Chondrocyte (in vitro differentiated cells): ENCODE measurements around the gene GABRG2. TPM values are rescaled to one million over a fixed set of nuclear protein-coding genes. Genes with fewer than 3 reads are reported as not detected.

Source experiments
- DNase-seq: peaks from one replicate; pipeline ENCODE4 v3.0.0; 2021; ENCODE audit warnings: mixed read lengths, low spot score
- H3K27ac Mint-ChIP-seq: one replicate; pipeline ENCODE4 v1.8.0; 2021; ENCODE audit warnings: mild to moderate bottlenecking, moderate library complexity, mixed read lengths; ENCODE audit not compliant: unreplicated experiment
- H3K27me3 Mint-ChIP-seq: 2 replicates; pipeline ENCODE4 v1.8.0; 2021; ENCODE audit warnings: low read depth, mixed read lengths
- H3K36me3 Mint-ChIP-seq: 2 replicates; pipeline ENCODE4 v1.8.0; 2021; ENCODE audit warnings: low read depth, mixed read lengths
- H3K4me1 Mint-ChIP-seq: 2 replicates; pipeline ENCODE4 v1.8.0; 2021; ENCODE audit warnings: low read depth, mild to moderate bottlenecking, mixed read lengths
- H3K4me3 Mint-ChIP-seq: one replicate; pipeline ENCODE4 v1.8.0; 2021; ENCODE audit warnings: mild to moderate bottlenecking, moderate library complexity, mixed read lengths; ENCODE audit not compliant: unreplicated experiment
- H3K9me3 Mint-ChIP-seq: 2 replicates; pipeline ENCODE4 v1.8.0; 2021; ENCODE audit warnings: low read depth, mixed read lengths
- CTCF ChIP-seq: fragments of 200-600 bp; sonication (generic); IDR thresholded peaks from 2 replicates; pipeline ENCODE4 v1.5.0; 2021; ENCODE audit warnings: antibody characterized with exemption, mild to moderate bottlenecking, moderate library complexity
- total RNA-seq: library from RNA; stranded (reverse); gene quantifications from 3 replicates; pipeline ENCODE4 v1.2.1, GENCODE V29; 2021

The GABRG2 gene
- total RNA-seq, 1 donor from 2014 or later, result not detected

- Mint-ChIP-seq H3K4me3 (no peak overlapping the region), H3K27me3 (no peaks in the 10 kb centered on the region), H3K9me3 (no peaks in the 10 kb centered on the region), H3K36me3 (no peaks in the 10 kb centered on the region), H3K27ac (no peak overlapping the region), H3K4me1 (no peaks in the 10 kb centered on the region)
- no peak for DNase-seq
- TF ChIP-seq CTCF, result no peak
Measured at GRCh38 chr5:162174358-162174974, 106.9 kb downstream of the GABRG2 start.

- Mint-ChIP-seq H3K4me1 (no peaks in the 10 kb centered on the region), H3K36me3 (no peaks in the 10 kb centered on the region), H3K27ac (no peak overlapping the region), H3K27me3 (no peaks in the 10 kb centered on the region), H3K9me3 (peaks cover 10% of the 10 kb centered on the region), H3K4me3 (no peak overlapping the region)
- DNase-seq, result no peak
- no peak for TF ChIP-seq CTCF
Measured at GRCh38 chr5:162187371-162187770, 119.8 kb downstream of the GABRG2 start.

- Mint-ChIP-seq H3K27me3 (no peaks in the 10 kb centered on the region), H3K4me3 (no peak overlapping the region), H3K4me1 (no peaks in the 10 kb centered on the region), H3K9me3 (peaks cover 10% of the 10 kb centered on the region), H3K36me3 (no peaks in the 10 kb centered on the region), H3K27ac (no peak overlapping the region)
- no peak for DNase-seq
- no peak for TF ChIP-seq CTCF
Measured at GRCh38 chr5:162189719-162190118, 122.1 kb downstream of the GABRG2 start.

- H3K9me3 Mint-ChIP-seq, result no peaks in the 10 kb centered on the region
- H3K36me3 Mint-ChIP-seq, result no peaks in the 10 kb centered on the region
- H3K4me1 Mint-ChIP-seq, result no peaks in the 10 kb centered on the region
- no peaks in the 10 kb centered on the region for H3K27me3 Mint-ChIP-seq
- no peak for TF ChIP-seq CTCF
- no peak overlapping the region for H3K4me3 Mint-ChIP-seq
- no peak for DNase-seq
- H3K27ac Mint-ChIP-seq, result no peak overlapping the region
Measured at GRCh38 chr5:162193012-162193411, 125.4 kb downstream of the GABRG2 start.

- no peak for TF ChIP-seq CTCF
- Mint-ChIP-seq H3K36me3 (no peaks in the 10 kb centered on the region), H3K27ac (no peak overlapping the region), H3K27me3 (no peaks in the 10 kb centered on the region), H3K4me3 (no peak overlapping the region), H3K9me3 (no peaks in the 10 kb centered on the region), H3K4me1 (no peaks in the 10 kb centered on the region)
- DNase-seq, result no peak
Measured at GRCh38 chr5:162196351-162196750, 128.8 kb downstream of the GABRG2 start.
